ENCODE data around the gene ZNF462. TPM values are rescaled to one million over a fixed set of nuclear protein-coding genes. Genes with fewer than 3 reads are reported as not detected.
"Not testable (repeated sequence)": the region's sequence is repeated elsewhere in the genome, so short reads cannot be mapped to it uniquely, and the experiment has no call there.

ZNF462 gene
- total and polyA plus RNA-seq, 2 donors (not counting 1 experiment from before 2014, with no cell fraction given) = 6.0 to 27.4 TPM

GRCh38 chr9:106982636-106983035 lies 119.7 kb downstream of the ZNF462 start:
- no peaks in the 10 kb centered on the region for H3K9me3 ChIP-seq (ENCODE audit: control insufficient read depth, insufficient read depth, low read depth, low read length)
- no peak overlapping the region for H3K27ac ChIP-seq (ENCODE audit: insufficient read depth, low read length)
- peaks cover 3% of the 10 kb centered on the region for H3K36me3 ChIP-seq (ENCODE audit: control insufficient read depth, insufficient read depth, low read length)
- no peak overlapping the region for H2AFZ ChIP-seq (ENCODE audit: low read length)
- no peaks in the 10 kb centered on the region for H3K79me2 ChIP-seq (ENCODE audit: control insufficient read depth, insufficient read depth, low read length)
- DNase-seq (ENCODE audit: low read depth in 2 of 2) = peak in 1 of 2 donors; percentile 32
- H4K20me1 ChIP-seq (ENCODE audit: control insufficient read depth, extremely low read depth, insufficient read depth, low read length) = no peaks in the 10 kb centered on the region
- no peak overlapping the region for H3K9ac ChIP-seq (ENCODE audit: insufficient read depth, low read length)
- H3K4me3 ChIP-seq (replicated peaks in 1 of 4; ENCODE audit: control extremely low read depth in 1 of 4, insufficient read depth in 1 of 4, low read depth in 3 of 4, low read length in 4 of 4) = no peak overlapping the region
- TF ChIP-seq CTCF (conservative IDR thresholded peaks at IDR 0.05 in 1 of 2, IDR thresholded peaks at IDR 0.05 in 1 of 2; ENCODE audit: low read depth in 1 of 2, low read length in 2 of 2) = no peak
- no peaks in the 10 kb centered on the region for H3K4me1 ChIP-seq (ENCODE audit: control insufficient read depth, extremely low read depth, insufficient read depth, low read length)
- H3K27me3 ChIP-seq (ENCODE audit: control insufficient read depth, insufficient read depth, low read length) = no peaks in the 10 kb centered on the region
- H3K4me2 ChIP-seq (ENCODE audit: extremely low read depth, insufficient read depth, low read length) = no peak overlapping the region

- H3K4me2 ChIP-seq (ENCODE audit: extremely low read depth, insufficient read depth, low read length) = no peak overlapping the region
- TF ChIP-seq CTCF (conservative IDR thresholded peaks at IDR 0.05 in 1 of 2, IDR thresholded peaks at IDR 0.05 in 1 of 2; ENCODE audit: low read depth in 1 of 2, low read length in 2 of 2) = no peak
- TF ChIP-seq EZH2 (IDR thresholded peaks at IDR 0.05; ENCODE audit: low read length, missing control alignments) = no peak
- no peaks in the 10 kb centered on the region for H3K79me2 ChIP-seq (ENCODE audit: control insufficient read depth, insufficient read depth, low read length)
- H3K27ac ChIP-seq (ENCODE audit: insufficient read depth, low read length) = no peak overlapping the region
- no peak overlapping the region for H3K9ac ChIP-seq (ENCODE audit: insufficient read depth, low read length)
- H3K36me3 ChIP-seq (ENCODE audit: control insufficient read depth, insufficient read depth, low read length) = peaks cover 3% of the 10 kb centered on the region
- H2AFZ ChIP-seq (ENCODE audit: low read length) = no peak overlapping the region
- no peaks in the 10 kb centered on the region for H3K9me3 ChIP-seq (ENCODE audit: control insufficient read depth, insufficient read depth, low read depth, low read length)
- H3K27me3 ChIP-seq (ENCODE audit: control insufficient read depth, insufficient read depth, low read length) = no peaks in the 10 kb centered on the region
- no peaks in the 10 kb centered on the region for H4K20me1 ChIP-seq (ENCODE audit: control insufficient read depth, extremely low read depth, insufficient read depth, low read length)
- no peaks in the 10 kb centered on the region for H3K4me1 ChIP-seq (ENCODE audit: control insufficient read depth, extremely low read depth, insufficient read depth, low read length)
- no peak for DNase-seq (ENCODE audit: low read depth in 2 of 2)
- H3K4me3 ChIP-seq (replicated peaks in 1 of 4; ENCODE audit: control extremely low read depth in 1 of 4, insufficient read depth in 1 of 4, low read depth in 3 of 4, low read length in 4 of 4) = no peak overlapping the region
Observed at GRCh38 chr9:106983346-106983745, 120.4 kb downstream of the ZNF462 start.

- not testable (repeated sequence) for H3K9ac ChIP-seq (ENCODE audit: insufficient read depth, low read length); H4K20me1 ChIP-seq (ENCODE audit: control insufficient read depth, extremely low read depth, insufficient read depth, low read length); DNase-seq (ENCODE audit: low read depth in 2 of 2); H2AFZ ChIP-seq (ENCODE audit: low read length); H3K4me1 ChIP-seq (ENCODE audit: control insufficient read depth, extremely low read depth, insufficient read depth, low read length); H3K79me2 ChIP-seq (ENCODE audit: control insufficient read depth, insufficient read depth, low read length); H3K4me2 ChIP-seq (ENCODE audit: extremely low read depth, insufficient read depth, low read length); H3K27me3 ChIP-seq (ENCODE audit: control insufficient read depth, insufficient read depth, low read length); H3K9me3 ChIP-seq (ENCODE audit: control insufficient read depth, insufficient read depth, low read depth, low read length); H3K27ac ChIP-seq (ENCODE audit: insufficient read depth, low read length); H3K4me3 ChIP-seq (replicated peaks in 1 of 4; ENCODE audit: control extremely low read depth in 1 of 4, insufficient read depth in 1 of 4, low read depth in 3 of 4, low read length in 4 of 4); H3K36me3 ChIP-seq (ENCODE audit: control insufficient read depth, insufficient read depth, low read length)
Observed at GRCh38 chr9:106989904-106990303, 126.9 kb downstream of the ZNF462 start.

Measured in fibroblast of lung (primary cell).